GM18951 (cell line): ENCODE measurements around the gene FAM53A.
"Not testable (repeated sequence)": the region's sequence is repeated elsewhere in the genome, so short reads cannot be mapped to it uniquely, and the experiment has no call there.

Source experiments
- POLR2A ChIP-seq: IDR thresholded peaks from 4 replicates; pipeline ENCODE4 v1.6.1; 2011; ENCODE audit warnings: mild to moderate bottlenecking; ENCODE audit not compliant: insufficient read length, insufficient read depth; ENCODE audit errors: extremely low read depth
- in situ Hi-C: fragments of 300-500 bp; cut with MboI; formaldehyde crosslinking; loops from one replicate; pipeline ENCODE4 v1.12.0; 2022; ENCODE audit warnings: low sequenced_read_pairs, mixed read lengths, inconsistent platforms; ENCODE audit not compliant: unreplicated experiment

FAM53A gene

GRCh38 chr4:1712216-1713002 is 28.3 kb upstream of the FAM53A start, which contains the start of gene SLBP:
TSS of gene SLBP (minus strand) at chr4:1712319. CDS start at chr4:1712188, 131 bp downstream.
- in situ Hi-C loops = no loop called here
- TF ChIP-seq POLR2A = peak; percentile 96

- TF ChIP-seq POLR2A = no peak
- in situ Hi-C loops = no loop called here
These were observed 27.6 kb upstream of the FAM53A start for GRCh38 chr4:1711571-1712215.

- TF ChIP-seq POLR2A = no peak
- in situ Hi-C loops = no loop called here
These were observed 27.0 kb upstream of the FAM53A start for GRCh38 chr4:1711055-1711570.

DNA sequence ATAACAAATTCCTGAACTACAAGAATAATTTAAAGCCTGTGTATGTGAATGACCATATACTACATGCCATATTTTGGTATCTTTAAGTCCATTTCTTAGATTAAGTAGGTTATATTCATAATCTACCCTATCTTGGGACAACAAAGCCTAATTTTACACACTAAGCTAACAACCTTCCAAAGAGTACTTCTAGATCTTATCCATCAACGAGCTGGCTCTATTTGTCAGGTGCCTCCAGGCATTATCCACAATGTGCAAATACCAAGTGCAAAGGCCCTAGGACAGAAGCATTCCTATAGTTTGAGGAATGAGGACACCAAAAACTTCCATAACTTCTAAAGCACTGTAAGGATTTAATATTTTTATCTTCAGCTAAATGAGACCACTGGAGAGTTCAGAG is 24.5 kb upstream of the FAM53A start:
- in situ Hi-C loops = no loop called here
- TF ChIP-seq POLR2A = no peak

- in situ Hi-C loops = no loop called here
- TF ChIP-seq POLR2A = no peak
These were observed 22.2 kb upstream of the FAM53A start for GRCh38 chr4:1706358-1706757.

DNA sequence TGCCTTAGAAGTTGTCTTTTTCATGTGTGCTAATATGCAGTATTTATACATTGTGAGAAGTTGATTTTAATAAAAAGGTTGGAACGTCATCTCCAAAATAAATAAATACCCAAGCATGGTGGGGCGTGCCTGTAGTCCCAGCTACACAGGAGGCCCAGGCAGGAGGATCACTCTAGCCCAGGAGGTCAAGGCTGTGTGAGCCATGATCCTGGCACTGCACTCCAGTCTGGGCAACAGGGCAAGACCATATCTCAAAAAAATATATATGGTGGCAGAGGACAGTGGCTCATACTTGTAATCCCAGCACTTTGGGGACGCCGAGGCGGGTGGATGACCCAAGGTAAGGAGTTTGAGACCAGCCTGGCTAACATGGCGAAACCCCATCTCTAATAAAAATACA is 21.6 kb upstream of the FAM53A start:
- in situ Hi-C loops = no loop called here
- no peak for TF ChIP-seq POLR2A

- in situ Hi-C loops = no loop called here
- no peak for TF ChIP-seq POLR2A
These were observed 19.8 kb upstream of the FAM53A start for GRCh38 chr4:1703867-1704266.

DNA sequence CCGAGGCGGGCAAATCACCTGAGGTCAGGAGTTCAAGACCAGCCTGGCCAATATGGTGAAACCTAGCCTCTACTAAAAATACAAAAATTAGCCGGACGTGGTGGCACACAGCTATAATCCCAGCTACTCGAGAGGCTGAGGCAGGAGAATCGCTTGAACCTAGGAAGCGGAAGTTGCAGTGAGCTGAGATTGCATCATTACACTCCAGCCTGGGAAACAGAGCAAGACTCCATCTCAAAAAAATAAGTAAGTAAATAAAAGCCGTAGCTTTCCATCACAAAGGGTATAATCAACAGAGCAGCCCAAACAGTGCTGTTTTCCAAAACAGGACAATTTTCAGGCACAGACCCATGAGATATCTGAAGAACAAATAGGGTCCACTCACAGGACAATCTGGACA is 17.6 kb upstream of the FAM53A start:
- in situ Hi-C loops = not testable (repeated sequence)

GRCh38 chr4:1695913-1696312 is 11.8 kb upstream of the FAM53A start:
- in situ Hi-C loops = no loop called here
- no peak for TF ChIP-seq POLR2A

DNA sequence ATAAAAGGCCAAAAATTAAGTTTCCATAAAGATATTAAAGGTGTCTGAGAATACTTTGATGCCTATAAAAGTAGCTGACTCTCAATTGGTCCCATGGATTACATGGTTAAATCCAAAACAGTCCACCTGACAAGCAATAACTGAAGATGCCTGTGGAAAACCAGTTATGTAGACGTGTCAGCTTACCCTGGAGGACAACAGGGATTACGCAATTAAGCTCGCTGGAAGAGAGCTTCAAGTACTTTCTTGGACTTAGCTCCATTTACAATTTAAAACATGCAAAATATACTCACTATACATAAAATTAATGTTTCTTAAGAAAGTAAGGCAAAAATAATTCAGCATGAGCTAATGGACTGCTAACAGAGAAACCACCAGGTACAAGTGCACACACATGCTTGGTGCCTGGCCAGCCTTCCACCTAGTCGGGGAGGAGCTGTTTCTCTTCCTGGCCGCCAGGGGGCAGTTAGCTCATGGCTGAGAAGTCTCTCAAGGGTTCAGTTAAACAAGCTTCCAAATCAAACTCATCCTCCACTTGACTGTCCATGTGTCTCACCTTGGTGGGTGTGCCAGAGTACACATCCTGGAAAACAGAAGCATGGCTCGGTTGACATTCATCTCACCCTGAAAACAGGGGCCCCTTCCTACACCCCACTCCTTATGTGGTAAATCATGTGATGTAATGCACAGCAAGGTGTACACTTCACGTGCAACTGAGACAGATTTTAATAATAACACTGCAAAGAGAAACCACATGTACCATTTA is 9.2 kb upstream of the FAM53A start:
- in situ Hi-C loops = no loop called here
- no peak for TF ChIP-seq POLR2A

- in situ Hi-C loops = no loop called here
- no peak for TF ChIP-seq POLR2A
These were observed 7.7 kb upstream of the FAM53A start for GRCh38 chr4:1691737-1692373.

GRCh38 chr4:1690698-1691097 is 6.6 kb upstream of the FAM53A start:
- no peak for TF ChIP-seq POLR2A
- in situ Hi-C loops = no loop called here

DNA sequence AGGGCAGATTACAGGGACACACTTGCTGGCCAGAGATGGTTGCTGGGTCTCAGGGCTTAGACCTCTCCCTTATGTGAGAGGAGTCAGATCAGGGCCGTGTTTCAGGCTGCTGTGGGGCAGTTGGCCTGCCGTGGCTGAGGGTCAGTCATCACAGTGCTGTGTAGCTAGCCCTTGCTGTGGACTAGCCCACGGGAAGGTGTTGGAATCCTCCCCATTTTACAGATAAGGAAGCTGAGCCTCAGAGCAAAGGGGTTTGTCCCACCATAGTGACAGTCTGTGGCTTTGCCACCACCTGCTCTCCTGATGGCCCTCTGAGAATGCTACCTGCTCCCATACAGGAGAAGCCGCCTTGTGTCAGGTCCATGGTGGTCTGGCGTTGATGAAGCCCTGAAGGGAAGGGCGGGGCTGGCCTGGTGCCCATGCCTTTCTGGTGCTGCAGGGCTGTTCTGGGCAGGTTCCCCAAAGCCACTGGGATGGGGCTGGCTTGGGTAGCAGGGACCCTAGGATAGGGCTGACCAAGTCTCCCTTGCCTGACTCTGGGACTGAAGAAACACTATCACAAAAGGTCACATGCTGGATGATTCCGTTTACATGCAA is 2.4 kb upstream of the FAM53A start:
- in situ Hi-C loops = no loop called here

More for the DNA sequence above, 2.4 kb upstream of the FAM53A start:
- no peak for TF ChIP-seq POLR2A
